GM20431 (cell line): ENCODE data around the gene ZNF215.
"Not testable (repeated sequence)": the region's sequence is repeated elsewhere in the genome, so short reads cannot be mapped to it uniquely, and the experiment has no call there.

Experiments
- in situ Hi-C: fragments of 300-500 bp; cut with MseI, MboI; formaldehyde crosslinking; loops from one replicate; pipeline ENCODE4 v1.15.0; 2020; ENCODE audit warnings: low sequenced_read_pairs; ENCODE audit not compliant: unreplicated experiment

ZNF215 gene

DNA sequence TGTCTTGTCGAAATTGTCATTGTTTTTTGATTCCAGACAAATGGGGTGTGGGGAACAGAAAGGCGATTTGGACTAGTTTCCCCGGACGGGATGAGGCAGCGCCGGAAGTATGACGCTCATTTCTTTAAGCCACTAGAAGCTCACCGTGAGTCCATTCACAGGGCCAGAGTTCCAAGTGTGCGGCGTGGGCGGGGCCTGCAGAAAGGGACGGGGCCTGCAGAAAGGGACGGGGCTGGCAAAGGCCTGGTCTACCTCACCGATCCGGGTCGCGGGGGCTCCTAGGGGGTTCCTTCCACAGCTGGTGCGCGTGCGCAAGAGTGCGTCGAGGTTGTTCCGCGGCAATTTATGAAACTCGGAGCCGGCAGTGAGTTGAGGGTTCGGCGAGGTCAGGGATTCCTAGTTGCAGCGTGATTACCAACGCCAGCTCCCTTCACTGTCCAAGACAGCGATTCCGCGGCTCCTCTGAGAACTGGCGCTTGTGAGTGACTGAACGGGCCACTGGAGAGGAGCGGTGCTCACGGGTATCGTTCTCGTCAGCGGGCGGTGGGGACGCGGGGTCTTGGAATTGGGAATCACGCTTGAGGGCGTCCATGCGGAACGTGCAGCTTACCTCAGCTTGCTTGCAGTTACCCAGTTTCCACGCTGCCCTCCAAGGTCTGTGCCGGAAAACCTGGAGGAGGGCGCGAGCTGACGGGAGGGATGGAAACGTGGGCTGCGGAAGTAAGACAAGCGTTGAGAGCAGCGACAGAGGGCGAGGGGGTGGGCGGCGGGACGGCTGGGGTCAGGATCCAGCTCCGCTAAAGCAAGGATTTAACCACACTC is at the start of gene ZNF215:
Gene ZNF215 (plus strand): TSS at position 219 of the 822 bp plus-strand sequence. CDS start 5,847 bp downstream, outside the sequence.
- in situ Hi-C loops = no loop called here

DNA sequence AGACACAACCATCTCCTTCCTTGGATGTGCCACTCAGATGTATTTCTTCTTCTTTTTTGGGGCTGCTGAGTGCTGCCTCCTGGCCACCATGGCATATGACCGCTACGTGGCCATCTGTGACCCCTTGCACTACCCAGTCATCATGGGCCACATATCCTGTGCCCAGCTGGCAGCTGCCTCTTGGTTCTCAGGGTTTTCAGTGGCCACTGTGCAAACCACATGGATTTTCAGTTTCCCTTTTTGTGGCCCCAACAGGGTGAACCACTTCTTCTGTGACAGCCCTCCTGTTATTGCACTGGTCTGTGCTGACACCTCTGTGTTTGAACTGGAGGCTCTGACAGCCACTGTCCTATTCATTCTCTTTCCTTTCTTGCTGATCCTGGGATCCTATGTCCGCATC is 49.3 kb upstream of the ZNF215 start:
- in situ Hi-C loops = no loop called here

DNA sequence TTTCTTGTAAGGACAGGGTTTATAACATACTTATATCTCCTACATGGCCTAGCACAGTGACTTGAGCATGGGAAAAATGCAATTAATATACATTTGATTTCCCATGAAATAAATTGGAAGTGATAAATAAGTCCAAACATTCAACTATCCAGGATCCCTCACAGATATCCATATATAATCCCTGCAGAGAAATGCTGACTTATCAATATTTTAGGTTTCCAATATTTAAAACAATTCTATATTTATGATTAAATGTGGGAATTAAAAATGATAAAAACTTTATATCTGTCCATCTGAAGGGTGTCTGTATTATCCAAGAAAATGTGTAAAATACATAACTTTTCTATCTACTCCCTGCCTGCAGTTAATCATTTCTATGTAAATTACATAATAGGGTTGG is 43.5 kb upstream of the ZNF215 start:
- in situ Hi-C loops = no loop called here

DNA sequence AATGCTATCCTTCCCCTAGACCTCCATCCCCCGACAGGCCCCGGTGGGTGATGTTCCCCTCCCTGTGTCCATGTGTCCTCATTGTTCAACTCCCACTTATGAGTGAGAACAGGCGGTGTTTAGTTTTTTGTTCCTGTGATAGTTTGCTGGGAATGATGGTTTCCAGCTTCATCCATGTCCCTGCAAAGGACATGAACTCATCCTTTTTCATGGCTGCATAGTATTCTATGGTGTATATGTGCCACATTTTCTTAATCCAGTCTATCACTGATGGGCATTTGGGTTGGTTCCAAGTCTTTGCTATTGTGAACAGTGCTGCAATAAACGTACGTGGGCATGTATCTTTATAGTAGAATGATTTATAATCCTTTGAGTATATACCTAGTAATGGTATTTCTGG is 38.5 kb upstream of the ZNF215 start:
- in situ Hi-C loops = not testable (repeated sequence)

DNA sequence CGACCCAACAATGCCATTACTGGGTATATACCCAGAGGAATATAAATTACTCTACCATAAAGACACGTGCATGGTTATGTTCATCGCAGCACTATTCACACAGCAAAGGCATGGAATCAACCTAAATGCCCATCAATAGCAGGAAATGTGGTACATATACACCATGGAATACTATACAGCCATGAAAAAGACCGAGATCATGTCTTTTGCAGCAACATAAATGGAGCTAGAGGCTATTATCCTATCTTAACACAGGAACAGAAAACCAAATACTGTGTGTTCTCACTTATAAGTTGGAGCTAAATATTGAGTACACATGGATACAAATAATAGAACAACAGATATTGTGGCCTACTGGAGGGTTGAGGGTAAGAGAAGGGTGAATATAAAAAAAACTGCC is 37.4 kb upstream of the ZNF215 start:
- in situ Hi-C loops = no loop called here

DNA sequence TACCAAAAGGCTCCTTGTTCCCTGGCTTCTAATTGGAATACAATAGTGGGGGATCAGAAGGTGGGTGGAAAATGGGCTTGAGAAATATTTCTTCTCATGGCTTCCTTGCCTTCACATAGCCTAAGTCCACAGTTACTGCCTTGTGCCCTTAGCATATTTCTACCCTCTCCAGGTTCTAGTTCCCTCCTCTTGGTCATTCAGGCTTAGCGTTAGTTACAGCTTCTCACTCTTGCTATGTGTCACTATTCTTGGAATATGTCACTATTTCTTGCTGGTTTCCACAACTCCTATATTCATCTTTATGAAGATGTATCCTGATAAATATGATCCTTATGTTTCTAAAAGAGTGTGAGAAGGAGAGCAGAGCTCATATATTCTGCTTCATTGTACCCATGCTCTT is 36.4 kb upstream of the ZNF215 start:
- in situ Hi-C loops = no loop called here

DNA sequence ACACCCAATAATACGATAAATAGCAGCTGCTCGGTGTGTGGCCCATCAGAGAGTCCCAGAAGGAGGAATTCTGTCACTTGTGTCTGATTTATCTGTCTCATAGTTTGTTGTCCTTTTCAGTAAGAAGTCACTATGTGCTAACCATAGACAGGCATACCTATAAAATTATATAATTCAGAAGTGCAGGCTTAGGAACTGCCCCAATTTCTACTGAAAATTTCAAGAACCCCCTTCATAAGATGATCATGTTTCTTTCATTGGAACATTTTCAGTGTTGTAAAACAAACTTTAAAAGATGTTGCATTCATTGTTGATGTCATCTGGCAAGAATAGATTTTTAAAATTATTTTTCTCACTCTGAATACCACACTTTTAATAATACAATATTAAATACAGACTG is 33.8 kb upstream of the ZNF215 start, which contains the start of gene OR2D2:
Gene OR2D2 (minus strand): TSS at position 101 of the 400 bp plus-strand sequence. CDS start 0 bp downstream, at position 101.
- in situ Hi-C loops = no loop called here

DNA sequence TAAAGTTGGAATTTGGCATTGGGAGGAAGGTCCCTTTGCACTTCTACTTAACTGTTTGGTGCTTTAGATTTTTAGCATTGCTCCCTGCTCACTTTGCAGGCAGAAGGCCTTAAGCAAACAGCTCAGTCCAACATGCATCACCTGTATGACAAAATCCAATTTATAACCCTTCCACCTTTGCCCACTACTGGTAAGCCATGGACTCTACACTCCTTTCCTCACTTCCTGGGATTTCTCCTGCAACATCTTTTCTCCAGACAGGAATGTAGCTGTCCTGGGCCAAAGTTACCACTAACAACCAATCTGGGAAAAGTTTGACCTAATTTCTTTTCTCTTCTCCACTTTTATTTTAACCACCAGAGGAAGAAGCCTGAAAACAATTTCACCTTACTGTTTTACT is 32.1 kb upstream of the ZNF215 start:
- in situ Hi-C loops = no loop called here

DNA sequence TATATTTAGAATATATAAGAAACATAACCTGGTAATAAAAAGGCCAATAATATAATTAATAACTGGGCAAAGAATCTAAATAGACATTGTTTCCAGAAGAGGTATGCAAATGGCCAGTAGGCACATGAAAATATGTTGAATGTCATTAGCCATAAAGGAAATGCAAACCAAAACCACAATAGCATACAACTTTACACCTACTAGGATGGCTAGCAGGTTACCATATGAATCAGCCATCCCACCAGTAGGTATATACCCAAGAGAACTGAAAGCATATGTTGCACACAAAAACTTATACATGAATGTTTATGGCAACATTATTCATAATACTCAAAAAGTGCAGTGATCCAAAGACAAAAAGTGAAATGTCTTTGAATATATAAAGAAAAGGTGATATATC is 31.2 kb upstream of the ZNF215 start:
- in situ Hi-C loops = no loop called here

DNA sequence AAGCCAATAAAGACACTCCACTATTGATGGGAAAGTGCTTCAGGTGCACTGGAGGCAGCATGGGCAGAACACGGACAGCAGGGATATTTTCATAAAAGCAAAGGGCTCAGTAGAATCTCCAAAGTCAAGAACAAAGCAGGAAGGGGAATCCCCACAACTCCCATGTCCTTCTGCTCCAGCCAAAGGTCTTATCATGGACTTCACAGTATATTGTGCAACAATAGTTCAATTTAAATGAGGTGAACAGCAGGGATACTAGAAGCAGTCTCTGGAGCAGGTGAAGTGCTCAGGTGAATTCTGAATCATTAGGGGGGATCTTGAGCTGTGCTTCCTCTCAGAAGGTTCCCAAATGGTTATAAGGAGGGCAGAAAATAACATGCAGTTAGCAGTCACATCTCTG is 27.3 kb upstream of the ZNF215 start:
- in situ Hi-C loops = no loop called here

DNA sequence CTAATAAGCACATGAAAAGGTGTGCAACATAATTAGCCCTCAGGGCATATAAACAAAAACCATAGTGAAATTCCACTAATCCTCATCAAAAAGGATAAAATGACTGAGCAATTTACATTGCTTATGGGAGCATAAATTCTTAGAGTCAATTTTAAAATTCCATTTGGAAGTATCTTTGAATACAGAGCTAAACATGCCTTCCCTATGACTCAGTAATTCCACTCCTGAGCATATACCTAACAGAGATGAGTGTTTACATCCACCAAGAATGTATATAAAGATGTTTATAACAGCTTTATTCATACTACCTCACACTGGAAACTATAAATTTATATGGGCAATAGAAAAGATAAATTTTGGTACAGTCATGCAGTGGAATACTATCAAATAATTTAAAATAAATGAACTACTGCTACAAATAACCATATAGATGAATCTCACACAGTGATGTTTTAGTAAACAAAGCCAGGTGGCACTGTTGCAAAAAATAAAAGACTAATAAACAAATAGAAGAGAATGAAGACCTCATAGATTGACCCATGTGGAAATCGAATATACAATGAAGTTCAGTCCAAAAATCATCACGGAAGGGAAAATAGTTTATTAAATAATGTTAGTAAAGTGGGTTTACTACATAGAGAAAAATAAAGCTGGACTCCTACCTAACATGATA is 25.8 kb upstream of the ZNF215 start:
- in situ Hi-C loops = no loop called here

DNA sequence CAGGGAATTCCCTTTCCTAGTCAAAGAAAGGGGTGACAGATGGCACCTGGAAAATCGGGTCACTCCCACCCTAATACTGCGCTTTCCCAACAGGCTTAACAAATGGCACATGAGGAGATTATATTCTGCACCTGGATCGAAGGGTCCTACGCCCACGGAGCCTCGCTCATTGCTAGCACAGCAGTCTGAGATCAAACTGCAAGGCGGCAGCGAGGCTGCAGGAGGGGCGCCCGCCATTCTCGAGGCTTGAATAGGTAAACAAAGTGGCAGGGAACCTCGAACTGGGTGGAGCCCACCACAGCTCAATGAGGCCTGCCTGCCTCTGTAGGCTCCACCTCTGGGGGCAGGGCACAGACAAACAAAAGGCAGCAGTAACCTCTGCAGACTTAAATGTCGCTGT is 21.4 kb upstream of the ZNF215 start:
- in situ Hi-C loops = not testable (repeated sequence)

DNA sequence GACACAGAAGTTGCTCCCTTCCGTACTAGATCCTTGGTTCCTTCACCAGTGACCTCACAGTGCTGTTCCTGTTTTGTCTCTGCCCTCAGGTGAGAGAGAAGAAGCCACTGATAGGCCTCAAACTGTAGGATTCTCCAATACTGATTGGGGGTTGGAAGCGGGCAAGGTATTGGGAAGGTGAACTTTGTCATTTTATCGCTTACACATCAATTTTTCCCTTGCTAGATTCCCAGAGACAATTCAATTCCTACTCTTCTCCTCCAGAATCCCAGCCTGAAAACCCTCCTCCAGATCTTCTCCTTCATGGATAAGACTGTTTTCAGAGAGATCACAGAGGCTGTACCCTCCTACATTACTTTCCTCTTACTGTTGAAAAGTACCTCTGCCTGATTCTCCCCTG is 14.8 kb upstream of the ZNF215 start:
- in situ Hi-C loops = no loop called here

DNA sequence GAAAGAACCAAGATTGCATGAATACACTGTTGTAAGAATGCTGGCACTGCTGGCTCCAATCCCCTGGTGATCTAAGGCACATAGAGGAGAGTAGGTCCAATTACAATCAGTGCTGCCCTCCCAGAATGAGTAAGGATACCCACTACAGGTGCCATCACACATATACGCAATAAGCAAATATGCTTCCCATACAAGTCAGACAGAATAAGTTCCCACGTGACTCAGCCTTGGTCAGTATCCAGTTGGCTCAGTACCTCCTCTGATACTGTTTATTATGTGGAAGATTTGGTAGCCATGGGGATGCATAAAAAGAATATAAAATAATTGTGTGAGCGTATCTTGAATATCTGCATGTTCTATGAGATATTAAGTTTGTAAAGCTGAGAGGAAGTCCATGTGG is 14.3 kb upstream of the ZNF215 start:
- in situ Hi-C loops = no loop called here

DNA sequence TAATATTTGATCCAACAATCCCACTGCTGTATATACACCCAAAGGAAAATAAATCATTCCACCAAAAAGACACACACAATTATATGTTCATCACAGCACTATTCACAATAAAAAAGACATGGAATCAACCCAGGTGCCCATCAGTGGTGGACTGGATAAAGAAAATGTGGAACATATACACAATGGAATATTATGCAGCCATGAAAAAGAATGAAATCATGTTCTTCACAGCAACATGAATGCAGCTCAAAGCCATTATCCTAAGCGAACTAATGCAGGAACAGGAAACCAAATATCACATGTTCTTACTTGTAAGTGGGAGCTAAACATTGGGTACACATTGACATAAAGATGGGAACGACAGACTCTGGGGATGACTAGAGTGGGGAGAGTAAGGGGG is 6.5 kb upstream of the ZNF215 start:
- in situ Hi-C loops = no loop called here

DNA sequence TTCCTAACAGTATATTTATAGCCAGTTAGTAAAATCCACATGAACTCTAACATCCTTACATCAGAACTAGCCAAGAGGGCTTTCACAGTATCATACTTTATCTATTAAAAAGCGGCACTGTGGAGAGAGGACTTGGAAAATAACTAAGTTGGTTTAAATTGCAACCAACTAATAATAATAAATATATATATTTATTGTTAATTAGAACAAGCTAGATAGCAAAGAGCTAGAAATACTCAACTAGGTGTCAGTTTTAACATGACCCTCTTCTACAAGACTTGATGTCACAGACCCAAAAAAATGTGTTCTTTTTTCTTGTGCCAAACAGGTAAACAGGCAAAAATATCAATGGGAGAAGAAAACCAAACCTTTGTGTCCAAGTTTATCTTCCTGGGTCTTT is 5.5 kb upstream of the ZNF215 start, which contains the start of gene OR2D3:
Gene OR2D3 (plus strand): TSS at position 301 of the 400 bp plus-strand sequence. CDS start 0 bp downstream, at position 301.
- in situ Hi-C loops = no loop called here

DNA sequence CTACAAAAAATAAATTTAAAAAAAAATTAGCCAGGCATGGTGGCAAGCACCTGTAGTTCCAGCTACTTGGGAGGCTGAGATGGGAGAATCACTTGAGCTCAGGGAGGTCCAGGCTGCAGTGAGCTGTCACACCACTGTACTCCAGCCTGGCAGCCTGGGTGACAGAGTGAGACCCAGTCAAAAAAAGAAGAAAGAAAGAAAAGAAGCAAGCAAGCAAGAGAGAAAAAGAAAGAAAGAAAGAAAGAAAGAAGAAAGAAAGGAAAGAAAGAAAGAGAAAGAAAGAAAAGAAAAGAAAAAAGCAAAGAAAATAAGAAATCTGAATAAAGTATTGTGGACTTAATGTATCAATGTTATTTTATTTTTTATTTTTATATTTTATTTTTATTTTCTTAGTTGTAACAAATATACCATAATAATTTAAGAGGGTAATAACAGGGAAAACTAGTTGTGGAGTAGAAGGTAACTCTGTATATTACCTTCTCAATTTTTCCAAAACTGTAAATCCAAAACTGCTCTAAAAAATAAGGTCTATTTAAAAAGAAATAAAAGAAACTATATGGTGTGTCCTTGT is 1.1 kb upstream of the ZNF215 start:
- in situ Hi-C loops = no loop called here

DNA sequence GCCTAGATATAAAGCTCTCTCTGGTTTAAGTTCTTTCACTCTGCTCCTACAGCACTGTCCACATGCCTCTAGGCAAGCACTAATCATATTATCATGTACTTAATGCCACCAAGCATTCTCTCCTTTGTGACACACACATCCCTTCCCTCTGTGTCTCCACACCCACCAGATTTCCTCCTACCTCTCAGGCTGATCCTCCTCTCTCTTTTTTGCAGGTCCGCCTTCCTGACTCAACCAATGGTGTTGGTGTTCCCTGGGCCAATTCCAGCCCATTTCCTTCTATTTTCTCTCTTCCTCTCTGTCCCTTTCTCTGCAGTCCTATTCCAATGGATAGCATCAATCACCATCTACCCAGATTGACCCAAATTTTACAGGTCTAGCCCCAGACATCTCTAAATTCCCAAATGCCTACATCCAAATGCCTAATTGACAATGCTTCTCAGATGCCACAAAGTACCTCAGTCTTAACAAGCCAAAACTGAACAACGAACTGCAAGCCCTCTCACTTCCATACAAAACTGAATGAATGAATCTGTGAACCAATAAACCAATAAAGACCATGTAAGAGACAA is 504 bp upstream of the ZNF215 start:
- in situ Hi-C loops = no loop called here

DNA sequence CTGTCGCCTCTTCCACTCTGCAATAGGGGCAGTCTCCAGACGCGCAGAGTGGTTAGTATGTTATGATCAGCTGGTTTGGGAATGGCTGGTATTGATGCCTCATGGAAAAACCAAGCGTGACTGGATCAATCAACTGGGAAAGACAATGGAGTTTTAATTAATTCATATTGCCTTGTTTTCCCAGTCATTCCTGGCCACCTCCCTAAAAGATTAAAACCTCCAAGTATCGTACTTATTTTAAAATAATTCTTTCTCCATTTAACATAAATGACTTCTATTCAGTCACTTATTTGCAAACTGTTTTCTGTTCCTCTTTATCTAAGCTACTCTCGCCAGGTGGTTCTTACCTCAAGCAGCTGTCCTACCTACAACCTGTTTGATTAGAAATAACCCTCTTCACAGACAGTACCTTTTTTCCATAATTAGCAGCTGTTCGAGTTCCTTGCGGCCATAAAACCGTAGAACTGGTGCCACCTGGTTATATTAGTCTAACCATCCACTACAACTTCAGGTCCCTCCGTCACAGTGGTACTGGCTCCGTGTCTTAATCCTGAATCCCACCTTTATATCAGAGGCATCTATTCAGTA is 898 bp downstream of the ZNF215 start:
- in situ Hi-C loops = no loop called here

DNA sequence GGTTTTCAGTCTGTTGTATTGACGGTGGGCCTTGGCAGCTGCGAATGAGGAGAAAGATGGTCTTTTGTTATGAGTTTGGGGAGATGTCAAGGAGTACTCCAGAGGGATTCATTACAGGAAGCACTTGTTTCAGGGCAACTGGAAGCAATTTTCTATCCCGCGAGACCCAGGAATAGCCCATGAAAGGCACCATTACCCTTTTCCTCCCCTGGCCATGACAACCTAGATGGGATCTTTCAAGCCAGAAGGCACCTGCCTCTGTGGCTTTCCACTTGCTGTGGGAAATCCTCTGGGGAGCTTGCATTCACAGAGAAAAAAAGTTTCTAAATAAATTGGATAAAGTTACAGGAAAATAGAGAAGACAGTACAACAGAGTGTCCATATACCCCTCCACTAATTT is 2.7 kb downstream of the ZNF215 start:
- in situ Hi-C loops = no loop called here
